CD14-positive monocyte (primary cell): ENCODE measurements around the gene PAX7. TPM values are rescaled to one million over a fixed set of nuclear protein-coding genes. Genes with fewer than 3 reads are reported as not detected.

Experiments
- DNase-seq, 3 donors: peaks; one replicate each; pipeline ENCODE4 v3.0.0-alpha.2; 2011 to 2022
- H2AFZ ChIP-seq: 2 replicates; pipeline ENCODE4 v1.6.0; 2012; ENCODE audit warnings: mild to moderate bottlenecking, low read depth, low read length, inconsistent platforms; ENCODE audit not compliant: insufficient read depth, poor library complexity, severe bottlenecking
- H3K27ac ChIP-seq, 2 donors: 1 replicate in 1 of 2; 2 replicates in 1 of 2; pipeline ENCODE4 v1.5.1; 2012 to 2013; ENCODE audit warnings: low read length in 2 of 2, control low read depth in 1 of 2, inconsistent platforms in 1 of 2, low read depth in 1 of 2, mild to moderate bottlenecking in 1 of 2
- H3K27me3 ChIP-seq, 2 donors: one replicate each; pipeline versions ENCODE4 v1.6.0 to v1.6.1; 2011 to 2013; ENCODE audit warnings: low read length in 2 of 2; ENCODE audit not compliant: control insufficient read depth in 2 of 2, insufficient read depth in 2 of 2
- H3K36me3 ChIP-seq, 2 donors: replicated peaks in 1 of 2; 1 replicate in 1 of 2; 2 replicates in 1 of 2; pipeline versions ENCODE4 v1.5.1 to v1.6.1; 2012 to 2013; ENCODE audit warnings: low read length in 2 of 2, control low read depth in 1 of 2, inconsistent platforms in 1 of 2, mild to moderate bottlenecking in 1 of 2; ENCODE audit not compliant: insufficient read depth in 2 of 2, control insufficient read depth in 1 of 2
- H3K4me1 ChIP-seq, 2 donors: 1 replicate in 1 of 2; 2 replicates in 1 of 2; pipeline versions ENCODE4 v1.5.1 to v1.6.1; 2012 to 2013; ENCODE audit warnings: low read length in 2 of 2, control low read depth in 1 of 2, inconsistent platforms in 1 of 2, mild to moderate bottlenecking in 1 of 2, moderate library complexity in 1 of 2; ENCODE audit not compliant: insufficient read depth in 2 of 2, control insufficient read depth in 1 of 2
- H3K4me2 ChIP-seq: replicated peaks from 2 replicates; pipeline ENCODE3; 2012; ENCODE audit warnings: low read length, moderate library complexity, mild to moderate bottlenecking; ENCODE audit not compliant: poor library complexity, severe bottlenecking; ENCODE audit errors: extremely low read depth
- H3K4me3 ChIP-seq, 3 experiments: fragments of 200-600 bp in 1 of 3; sonication (generic) in 1 of 3; replicated peaks in 1 of 3; 1 replicate in 2 of 3; 2 replicates in 1 of 3; pipeline ENCODE4 v1.5.1; 2011 to 2013; ENCODE audit warnings: low read length in 3 of 3, mild to moderate bottlenecking in 3 of 3, control low read depth in 2 of 3, low read depth in 2 of 3, inconsistent platforms in 1 of 3, moderate library complexity in 1 of 3
- H3K79me2 ChIP-seq: 2 replicates; pipeline ENCODE4 v1.6.0; 2012; ENCODE audit warnings: mild to moderate bottlenecking, control low read depth, inconsistent platforms, low read length, moderate library complexity; ENCODE audit not compliant: insufficient read depth
- H3K9ac ChIP-seq: 2 replicates; pipeline ENCODE4 v1.6.0; 2017; ENCODE audit warnings: low read length, mild to moderate bottlenecking; ENCODE audit not compliant: insufficient read depth, poor library complexity, severe bottlenecking
- H3K9me3 ChIP-seq, 2 donors: replicated peaks in 1 of 2; 1 replicate in 1 of 2; 2 replicates in 1 of 2; pipeline versions ENCODE4 v1.5.1 to v1.6.1; 2012 to 2013; ENCODE audit warnings: low read length in 2 of 2, control low read depth in 1 of 2; ENCODE audit not compliant: control insufficient read depth in 1 of 2, insufficient read depth in 1 of 2
- H4K20me1 ChIP-seq: 2 replicates; pipeline ENCODE4 v1.6.0; 2012; ENCODE audit warnings: mild to moderate bottlenecking, low read length, control low read depth, moderate library complexity; ENCODE audit not compliant: insufficient read depth
- H3K27ac Mint-ChIP-seq, 7 donors: one replicate each; pipeline ENCODE4 v1.8.0; 2020; ENCODE audit warnings: mild to moderate bottlenecking in 7 of 7, mixed read lengths in 7 of 7, moderate library complexity in 6 of 7, inconsistent platforms in 2 of 7
- H3K27me3 Mint-ChIP-seq, 3 donors: one replicate each; pipeline ENCODE4 v1.8.0; 2021 to 2022; ENCODE audit warnings: low read depth in 3 of 3, mild to moderate bottlenecking in 3 of 3, mixed read lengths in 3 of 3, moderate library complexity in 3 of 3, inconsistent platforms in 1 of 3
- H3K36me3 Mint-ChIP-seq, 2 donors: one replicate each; pipeline ENCODE4 v1.8.0; 2020; ENCODE audit warnings: mixed read lengths in 2 of 2, inconsistent platforms in 1 of 2, mild to moderate bottlenecking in 1 of 2
- H3K4me1 Mint-ChIP-seq: one replicate; pipeline ENCODE4 v1.8.0; 2020; ENCODE audit warnings: mild to moderate bottlenecking, mixed read lengths
- H3K4me3 Mint-ChIP-seq, 2 donors: one replicate each; pipeline ENCODE4 v1.8.0; 2020; ENCODE audit warnings: mild to moderate bottlenecking in 2 of 2, mixed read lengths in 2 of 2, moderate library complexity in 1 of 2
- H3K9me3 Mint-ChIP-seq, 7 donors: one replicate each; pipeline ENCODE4 v1.8.0; 2020 to 2022; ENCODE audit warnings: mixed read lengths in 7 of 7, mild to moderate bottlenecking in 6 of 7, moderate library complexity in 6 of 7, inconsistent platforms in 2 of 7
- CTCF ChIP-seq: fragments of 200-600 bp; IDR thresholded peaks from one replicate; pipeline ENCODE4 v1.8.0; 2022; ENCODE audit warnings: antibody characterized with exemption, mild to moderate bottlenecking
- WGBS: methylation state at CpG from one replicate; pipeline ENCODE4 v1.1.5; 2013; ENCODE audit warnings: missing lambda C conversion rate; ENCODE audit not compliant: insufficient coverage; 5-methylcytosine and 5-hydroxymethylcytosine counted together
- intact Hi-C, 2 donors: fragments of 100-400 bp; cut with micrococcal nuclease; formaldehyde crosslinking; loops; one replicate each; pipeline versions ENCODE4 v1.15.0 to v1.15.1; 2023
- polyA plus RNA-seq, 3 donors: library from polyadenylated mRNA; depleted of rRNA in 1 of 3; unstranded in 2 of 3; stranded (reverse) in 1 of 3; fragments of 300-500 nt in 2 of 3; fragments of >200 nt in 1 of 3; fragmentation: Illumina TruSeq in 2 of 3; gene quantifications; 1 replicate in 2 of 3; 2 replicates in 1 of 3; pipeline ENCODE4 v1.2.3, GENCODE V29; 2012 to 2021

PAX7 gene
- polyA plus RNA-seq, 3 donors, result not detected

- no peak overlapping the region for H3K27ac Mint-ChIP-seq
- peak overlapping the region in 1 of 2 donors; percentile 47 for H3K4me3 Mint-ChIP-seq
- Histone ChIP-seq H3K36me3 (no peaks in the 10 kb centered on the region), H3K9ac (no peak overlapping the region), H3K4me3 (no peak overlapping the region), H4K20me1 (no peaks in the 10 kb centered on the region), H3K4me2 (no peak overlapping the region), H3K27me3 (peaks cover 78 to 94% of the 10 kb centered on the region in 2 donors), H2AFZ (no peak overlapping the region), H3K4me1 (no peaks in the 10 kb centered on the region), H3K27ac (no peak overlapping the region), H3K79me2 (no peaks in the 10 kb centered on the region), H3K9me3 (peaks cover 0 to 5% of the 10 kb centered on the region in 2 donors)
- WGBS, result 54% methylated on average over 3 of the region's 5 CpGs
- DNase-seq, result no peak
- H3K36me3 Mint-ChIP-seq, result peaks cover 0 to 2% of the 10 kb centered on the region in 2 donors
- H3K27me3 Mint-ChIP-seq, result peaks cover 88 to 97% (median 94%) of the 10 kb centered on the region in 3 donors
- no peak for TF ChIP-seq CTCF
- intact Hi-C loops, result no loop called here
- peaks cover 3% of the 10 kb centered on the region for H3K4me1 Mint-ChIP-seq
- peaks cover 0 to 19% (median 3%) of the 10 kb centered on the region in 7 donors for H3K9me3 Mint-ChIP-seq
Observed at GRCh38 chr1:18649693-18650370, 19.2 kb downstream of the PAX7 start.

- peaks cover 3% of the 10 kb centered on the region for H3K4me1 Mint-ChIP-seq
- Histone ChIP-seq H4K20me1 (no peaks in the 10 kb centered on the region), H3K4me1 (no peaks in the 10 kb centered on the region), H3K9me3 (peaks cover 0 to 5% of the 10 kb centered on the region in 2 donors), H3K4me2 (no peak overlapping the region), H3K27me3 (peaks cover 64 to 89% of the 10 kb centered on the region in 2 donors), H3K9ac (no peak overlapping the region), H3K27ac (no peak overlapping the region), H3K4me3 (no peak overlapping the region), H2AFZ (no peak overlapping the region), H3K36me3 (no peaks in the 10 kb centered on the region), H3K79me2 (no peaks in the 10 kb centered on the region)
- H3K4me3 Mint-ChIP-seq, result peak overlapping the region in 1 of 2 donors; percentile 42
- intact Hi-C loops, result no loop called here
- H3K27me3 Mint-ChIP-seq, result peaks cover 85 to 95% (median 95%) of the 10 kb centered on the region in 3 donors
- H3K9me3 Mint-ChIP-seq, result peaks cover 0 to 9% (median 3%) of the 10 kb centered on the region in 7 donors
- H3K36me3 Mint-ChIP-seq, result no peaks in the 10 kb centered on the region
- no peak overlapping the region for H3K27ac Mint-ChIP-seq
- WGBS, result 0% methylated on average over 2 of the region's 8 CpGs
- TF ChIP-seq CTCF, result no peak
- no peak for DNase-seq
Observed at GRCh38 chr1:18651713-18652112, 21.1 kb downstream of the PAX7 start.
